Measurements from ENCODE around the gene RALY. TPM values are rescaled to one million over a fixed set of nuclear protein-coding genes. Genes with fewer than 3 reads are reported as not detected.

RALY gene
- total RNA-seq = 130 and 137 TPM in 2 replicates

DNA sequence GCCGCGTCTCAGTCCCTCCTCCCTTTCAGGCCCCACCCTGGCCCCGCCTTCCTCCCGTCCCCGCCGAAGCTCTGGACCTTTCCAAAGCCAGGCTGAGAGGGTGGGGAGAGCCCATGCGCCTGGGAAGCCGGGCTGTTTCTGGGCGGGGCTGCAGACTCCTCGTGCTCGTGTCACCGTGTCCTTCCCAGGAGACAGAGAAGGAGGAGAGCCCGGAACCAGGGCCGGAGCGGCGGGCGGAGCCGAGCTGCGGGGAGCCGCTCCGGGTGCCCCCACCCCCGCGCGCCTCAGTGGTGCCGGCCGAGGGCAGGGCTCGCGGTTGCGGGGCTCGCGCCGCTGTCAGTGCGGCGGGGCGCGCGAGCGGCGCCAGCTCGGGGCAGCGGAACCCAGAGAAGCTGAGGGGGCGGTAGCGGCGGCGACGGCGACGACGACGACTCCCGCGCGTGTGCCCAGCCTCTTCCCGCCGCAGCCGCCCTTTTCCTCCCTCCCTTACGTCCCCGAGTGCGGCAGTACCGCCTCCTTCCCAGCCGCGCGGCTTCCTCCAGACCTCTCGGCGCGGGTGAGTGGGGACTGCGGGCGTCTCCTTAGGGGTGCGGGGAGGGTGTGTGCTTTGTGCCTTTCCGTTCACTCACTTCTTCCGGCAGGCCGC, at the start of gene RALY:
RALY (plus strand) TSS at position 336 of the 646 bp plus-strand sequence. CDS start 78,164 bp downstream, outside the sequence.

DNA sequence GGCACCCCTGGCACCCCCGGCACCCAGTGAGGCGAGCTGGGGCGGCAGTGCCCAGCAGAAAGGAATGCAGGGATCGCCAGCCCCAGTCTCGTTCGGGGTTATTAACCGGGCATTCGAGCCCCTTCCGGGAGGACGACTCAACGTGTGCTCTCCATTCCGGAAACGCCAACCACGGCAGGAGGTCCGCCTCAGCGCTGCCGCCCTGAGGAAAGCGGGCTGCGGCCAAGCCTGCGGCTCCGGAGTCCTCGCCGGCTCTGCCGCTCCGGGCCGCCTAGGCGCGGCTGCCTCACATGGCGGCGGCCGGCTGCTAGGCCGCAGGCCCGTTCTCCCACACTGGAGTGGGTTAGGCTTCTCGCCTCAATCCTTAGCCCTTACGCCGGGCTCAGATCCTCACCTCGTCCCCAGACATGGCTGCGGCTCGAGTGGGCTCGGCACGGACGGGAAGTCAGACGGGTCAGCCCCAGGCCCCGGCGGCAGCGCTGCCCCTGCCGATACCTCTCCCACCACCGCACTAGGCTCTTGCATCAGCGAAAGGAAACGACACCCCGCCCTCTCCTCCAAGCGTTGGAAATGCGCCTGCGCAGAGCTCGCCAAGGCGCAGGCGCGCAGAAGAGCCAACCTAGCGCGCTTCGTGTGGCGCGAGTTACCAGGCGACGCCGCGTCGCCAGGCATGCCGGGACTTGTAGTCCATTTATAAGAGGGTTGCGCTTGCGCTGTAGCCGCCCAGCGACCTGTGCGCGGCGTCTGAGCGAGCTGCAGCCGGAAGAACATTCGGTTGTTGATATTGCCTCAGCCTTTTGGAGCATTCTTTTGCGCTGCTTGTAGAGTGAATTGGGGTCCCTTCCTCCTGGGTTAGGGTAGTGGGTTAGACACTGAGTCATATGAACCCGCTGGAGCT, 118.2 kb downstream of the RALY start, which contains the start of gene EIF2S2:
EIF2S2 (minus strand) TSS at position 542 of the 898 bp plus-strand sequence; CDS start at position 409, 133 bp downstream.

Other genes with a start within 250 kb of the RALY start
- 64.1 and 68.0 TPM in 2 replicates for gene CHMP4B, start 182.6 kb upstream of the RALY start, total RNA-seq
- gene EIF2S2, start 118.3 kb downstream of the RALY start, total RNA-seq = 93.4 and 98.2 TPM in 2 replicates
- not detected in 2 replicates for gene ASIP, start 247.5 kb downstream of the RALY start, total RNA-seq